HTR-8/SVneo (cell line): ENCODE measurements around the gene INSYN2A.
A peak's percentile ranks its signal among the peaks of the same experiment; 100 is the strongest.

Experiments
- DNase-seq: peaks from one replicate; pipeline ENCODE4 v3.0.0; 2011; ENCODE audit warnings: low spot score, mixed read lengths; ENCODE audit not compliant: insufficient read length
- FAIRE-seq: peaks from 2 replicates; lab custom pipeline; 2011; peaks lifted over from hg19 to GRCh38; lab: Jason Lieb, UNC

The INSYN2A gene

GRCh38 chr10:127157089-127157488 lies 39.3 kb downstream of the INSYN2A start:
- no peak for DNase-seq
- FAIRE-seq: no peak

DNA sequence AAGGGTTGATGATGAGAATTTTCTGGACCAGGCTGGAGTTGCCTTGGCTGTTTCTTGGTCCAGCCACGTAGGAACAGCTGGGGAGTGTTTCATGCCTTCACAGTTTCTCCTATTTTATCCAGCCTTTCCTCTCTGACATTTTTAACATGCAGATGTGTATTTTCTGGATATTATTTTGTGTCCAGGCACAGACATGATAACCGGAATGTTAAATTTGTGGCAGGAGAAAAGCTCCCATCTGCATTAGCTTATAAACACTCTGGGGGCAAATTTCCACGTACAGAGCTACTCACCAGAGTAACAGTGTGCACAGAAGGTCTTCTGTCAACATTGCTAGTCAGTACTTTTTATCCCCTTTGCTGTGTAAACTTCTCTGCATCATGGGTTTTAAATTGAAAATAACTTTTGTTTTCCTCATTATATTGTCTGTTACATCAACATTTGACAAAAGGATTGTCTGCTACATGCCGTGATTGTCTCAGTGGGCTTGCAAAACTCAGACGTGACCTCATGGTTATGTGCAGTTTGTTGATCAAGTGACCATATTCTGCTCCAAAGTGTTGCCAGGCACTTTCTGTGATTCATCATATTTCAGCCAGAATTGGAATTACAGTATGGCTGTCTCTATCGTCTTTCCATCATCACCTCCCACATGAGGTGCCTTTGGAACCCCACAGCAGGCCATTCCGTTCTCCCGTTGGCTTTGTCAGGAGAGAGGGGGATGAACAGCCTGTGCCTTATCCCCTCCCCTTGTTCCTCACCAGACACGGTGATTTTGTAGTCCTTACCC lies 41.4 kb downstream of the INSYN2A start:
- FAIRE-seq (no peak), DNase-seq (no peak)

GRCh38 chr10:127153181-127153580 lies 43.2 kb downstream of the INSYN2A start:
- FAIRE-seq: no peak

DNA sequence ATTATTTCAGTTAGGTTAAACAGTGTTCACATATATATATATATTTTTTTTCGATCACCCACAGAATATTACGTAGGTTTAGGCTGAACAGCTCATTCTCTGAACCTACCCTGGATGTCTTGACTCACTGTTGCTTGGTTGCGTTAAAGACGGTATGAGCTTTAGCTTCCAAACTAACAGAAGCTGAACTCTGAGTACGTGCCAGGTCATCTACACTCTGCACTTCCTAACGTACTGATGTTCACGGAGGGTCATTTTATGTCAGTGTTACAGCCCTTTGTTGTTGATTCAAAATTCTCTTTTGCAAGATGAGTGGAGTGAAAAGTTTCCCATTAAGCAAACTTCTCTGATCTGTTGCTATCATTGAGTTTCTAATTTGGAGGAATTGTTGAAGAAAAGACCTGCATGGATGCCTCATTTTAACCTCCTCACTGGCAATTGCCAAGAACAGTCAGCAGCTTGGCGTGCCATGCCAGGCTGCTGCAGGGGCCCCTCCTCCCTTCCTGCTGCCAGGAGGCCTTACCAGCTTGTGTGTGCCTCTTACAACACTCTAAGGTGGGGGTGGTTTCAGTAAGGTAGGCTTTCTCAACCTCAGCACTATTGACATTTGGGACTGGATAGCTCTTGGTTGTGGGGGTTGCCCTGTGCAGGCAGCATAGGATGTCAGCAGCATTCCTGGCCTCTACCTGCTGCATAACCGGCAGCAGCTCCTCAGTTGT lies 44.3 kb downstream of the INSYN2A start:
- no peak for FAIRE-seq
- DNase-seq: no peak

More at GRCh38 chr10:127153181-127153580, 43.2 kb downstream of the INSYN2A start:
- no peak for DNase-seq

GRCh38 chr10:127151541-127151940 lies 44.9 kb downstream of the INSYN2A start:
- no peak for FAIRE-seq
- no peak for DNase-seq

DNA sequence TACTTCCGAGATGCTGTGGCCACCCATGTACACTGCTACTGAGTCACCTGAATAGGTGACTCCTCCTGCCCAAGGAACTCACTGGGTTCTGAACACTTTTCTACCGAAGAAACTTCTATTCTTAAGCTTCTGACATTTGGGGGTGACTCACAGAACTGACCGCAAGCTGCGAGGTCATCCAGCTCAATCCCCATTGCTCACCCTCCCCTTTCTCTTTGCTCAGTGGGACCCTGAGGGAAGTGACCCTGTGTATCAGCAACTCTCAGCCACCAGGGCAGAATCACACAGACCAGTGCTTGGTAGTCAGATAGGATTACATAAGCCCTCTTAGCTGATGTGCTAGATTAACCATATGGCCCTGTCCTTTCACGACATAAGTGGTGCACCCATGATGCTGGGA lies 46.3 kb downstream of the INSYN2A start:
- no peak for FAIRE-seq
- DNase-seq: peak; percentile 24

GRCh38 chr10:127149501-127150081 lies 46.8 kb downstream of the INSYN2A start:
- peak; percentile 4 for DNase-seq
- FAIRE-seq: no peak

- FAIRE-seq (no peak), DNase-seq (peak; percentile 17)
Observed at GRCh38 chr10:127148933-127149220, 47.5 kb downstream of the INSYN2A start.

DNA sequence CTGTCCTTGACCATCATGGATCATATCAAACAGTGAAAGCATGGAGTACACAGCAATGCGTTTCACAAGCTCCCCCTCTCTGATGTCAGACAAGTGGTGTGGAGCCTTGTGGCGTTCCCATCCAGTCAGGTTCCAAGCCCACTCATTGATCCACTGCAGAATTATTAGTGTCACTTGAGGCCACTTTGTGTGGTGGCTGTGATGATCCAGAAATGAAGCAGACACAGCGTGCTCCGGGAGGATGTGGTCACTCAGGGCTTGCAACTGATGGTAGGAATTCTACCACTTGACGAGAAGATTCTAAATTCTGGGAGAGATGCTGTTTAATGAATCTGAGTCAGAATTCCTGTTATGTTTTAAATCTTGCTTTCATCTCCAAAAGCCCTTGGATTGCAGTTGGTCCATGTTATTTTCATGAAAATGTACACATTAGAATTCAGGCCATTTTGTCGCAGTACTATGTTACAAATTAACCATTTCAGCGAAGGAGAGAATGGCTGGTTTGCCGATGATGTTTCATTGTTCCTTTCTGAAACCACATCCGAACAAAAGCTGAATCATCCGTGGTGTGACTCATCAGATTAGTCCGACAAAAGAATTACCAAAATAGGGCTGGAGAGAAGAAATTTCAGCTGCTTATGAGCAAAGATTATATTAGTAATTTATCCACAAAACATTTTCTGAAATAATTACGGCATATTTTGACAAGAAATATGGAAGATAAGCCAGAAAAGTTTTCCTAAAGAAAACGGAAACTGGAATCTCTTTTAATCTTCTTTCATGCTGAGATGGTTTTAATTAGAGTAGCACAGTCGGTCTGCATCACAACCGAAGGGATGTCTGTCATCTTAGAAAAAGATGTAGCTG lies 48.1 kb downstream of the INSYN2A start:
- FAIRE-seq: no peak
- DNase-seq: peak; percentile 41

GRCh38 chr10:127146661-127147060 lies 49.7 kb downstream of the INSYN2A start:
- FAIRE-seq (no peak), DNase-seq (no peak)
